HG03565 (cell line): ENCODE measurements around the gene KCNQ1.

Source experiments
- ATAC-seq: cut with Tn5 transposase; IDR thresholded peaks from one replicate; pipeline ENCODE4 v1.9.1; 2021; ENCODE audit warnings: mild to moderate bottlenecking, moderate library complexity; ENCODE audit not compliant: unreplicated experiment

The KCNQ1 gene

GRCh38 chr11:2643746-2644145 is 198.9 kb downstream of the KCNQ1 start:
- no peak for ATAC-seq

GRCh38 chr11:2644844-2645778 is 200.3 kb downstream of the KCNQ1 start:
- ATAC-seq, result no peak

- ATAC-seq, result no peak
Measured at GRCh38 chr11:2645779-2646118, 200.9 kb downstream of the KCNQ1 start.

- no peak for ATAC-seq
Measured at GRCh38 chr11:2647167-2647566, 202.4 kb downstream of the KCNQ1 start.

- no peak for ATAC-seq
Measured at GRCh38 chr11:2647953-2648352, 203.1 kb downstream of the KCNQ1 start.

- no peak for ATAC-seq
Measured at GRCh38 chr11:2649400-2649799, 204.6 kb downstream of the KCNQ1 start.

- no peak for ATAC-seq
Measured at GRCh38 chr11:2649848-2650247, 205.0 kb downstream of the KCNQ1 start.

- no peak for ATAC-seq
Measured at GRCh38 chr11:2650343-2650867, 205.6 kb downstream of the KCNQ1 start.

- no peak for ATAC-seq
Measured at GRCh38 chr11:2651054-2651617, 206.3 kb downstream of the KCNQ1 start.

- no peak for ATAC-seq
Measured at GRCh38 chr11:2651826-2652271, 207.0 kb downstream of the KCNQ1 start.

GRCh38 chr11:2652333-2653197 is 207.8 kb downstream of the KCNQ1 start:
- ATAC-seq, result no peak

- no peak for ATAC-seq
Measured at GRCh38 chr11:2653198-2653551, 208.4 kb downstream of the KCNQ1 start.

GRCh38 chr11:2653930-2654739 is 209.3 kb downstream of the KCNQ1 start:
- ATAC-seq, result no peak

GRCh38 chr11:2655016-2655719 is 210.4 kb downstream of the KCNQ1 start:
- ATAC-seq, result no peak

- ATAC-seq, result no peak
Measured at GRCh38 chr11:2655834-2656622, 211.2 kb downstream of the KCNQ1 start.

GRCh38 chr11:2656859-2657258 is 212.1 kb downstream of the KCNQ1 start:
- no peak for ATAC-seq

GRCh38 chr11:2657697-2658284 is 213.0 kb downstream of the KCNQ1 start:
- ATAC-seq, result no peak

GRCh38 chr11:2660357-2660939 is 215.6 kb downstream of the KCNQ1 start:
- no peak for ATAC-seq
